COLO829 (cell line): ENCODE data around the gene ENKUR.
"Not testable (repeated sequence)": the region's sequence is repeated elsewhere in the genome, so short reads cannot be mapped to it uniquely, and the experiment has no call there.

ENCODE experiments used
- DNase-seq: peaks from one replicate; pipeline ENCODE4 v3.0.0; 2012; ENCODE audit warnings: low spot score

ENKUR gene

DNA sequence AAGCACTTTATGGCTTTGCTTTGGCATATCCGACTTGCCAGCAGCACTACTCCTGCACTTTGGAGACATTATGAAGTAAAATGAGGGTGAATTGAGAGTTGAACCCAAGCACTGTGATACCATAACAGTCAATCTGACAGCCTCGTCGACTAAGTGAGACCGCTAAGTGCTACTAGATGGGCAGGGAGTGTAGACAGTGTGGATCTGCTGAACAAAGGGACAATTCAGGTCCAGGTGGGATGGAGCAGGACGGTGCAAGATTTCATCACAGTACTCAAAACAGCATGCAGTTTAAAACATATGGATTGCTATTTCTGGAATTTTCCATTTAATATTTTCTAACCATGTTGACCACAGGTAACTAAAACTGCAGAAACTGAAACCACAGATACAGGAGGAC lies 42.8 kb downstream of the ENKUR start:
- no peak for DNase-seq

DNA sequence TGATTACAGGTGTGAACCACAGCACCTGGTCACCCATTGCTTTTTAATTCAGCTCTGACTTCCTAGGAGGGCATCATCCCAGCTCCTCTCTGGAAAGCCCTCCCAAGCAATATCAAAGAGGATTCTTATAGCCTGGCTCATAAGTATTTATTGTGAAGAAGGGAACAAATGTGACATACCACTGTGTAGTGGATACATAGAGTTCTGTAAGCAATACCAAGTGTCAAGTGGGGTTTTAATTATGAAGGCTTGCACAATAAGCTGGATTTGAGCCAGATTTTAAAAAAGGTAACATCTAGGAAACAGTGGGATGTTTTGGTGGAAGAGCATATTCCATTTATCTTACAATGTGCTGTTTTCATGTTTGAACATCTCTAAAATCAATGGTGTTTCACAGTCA lies 44.6 kb downstream of the ENKUR start:
- DNase-seq: no peak

DNA sequence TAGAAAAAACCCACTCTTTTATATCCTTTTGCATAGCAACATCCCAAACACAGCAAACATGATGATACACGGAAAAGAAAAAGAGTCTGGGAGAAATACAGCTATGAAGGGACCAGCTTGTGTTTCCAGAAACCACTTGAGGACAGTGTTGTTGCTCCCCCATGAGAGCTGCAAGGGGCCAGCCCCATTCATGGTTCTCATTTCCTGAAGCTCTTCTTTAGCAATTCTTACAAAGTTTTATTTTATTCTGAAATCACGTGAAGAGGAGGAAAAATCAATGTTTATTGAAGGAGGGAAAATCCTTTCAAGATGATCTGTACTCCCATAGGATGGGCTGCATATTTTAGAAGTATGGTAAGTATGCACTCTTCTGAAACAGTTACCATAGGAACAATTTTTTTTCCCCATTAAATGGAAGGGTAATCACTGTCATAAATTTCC lies 46.1 kb downstream of the ENKUR start:
- DNase-seq: no peak

DNA sequence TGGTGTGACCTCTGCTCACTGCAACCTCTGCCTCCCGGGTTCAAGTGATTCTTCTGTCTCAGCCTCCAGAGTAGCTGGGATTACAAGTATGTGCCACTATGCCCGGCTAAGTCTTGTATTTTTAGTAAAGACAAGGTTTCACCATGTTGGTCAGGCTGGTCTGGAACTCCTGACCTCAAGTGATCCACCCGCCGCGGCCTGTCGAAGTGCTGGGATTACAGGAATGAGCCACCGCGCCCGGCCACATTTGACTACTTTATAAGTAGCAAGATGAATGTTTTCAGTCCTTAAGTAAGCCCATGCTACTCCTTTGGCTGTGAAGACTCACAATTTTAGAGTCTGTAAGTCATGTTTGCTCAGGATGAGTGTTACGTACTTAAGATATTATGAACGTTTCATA lies 47.0 kb downstream of the ENKUR start:
- DNase-seq: not testable (repeated sequence)

DNA sequence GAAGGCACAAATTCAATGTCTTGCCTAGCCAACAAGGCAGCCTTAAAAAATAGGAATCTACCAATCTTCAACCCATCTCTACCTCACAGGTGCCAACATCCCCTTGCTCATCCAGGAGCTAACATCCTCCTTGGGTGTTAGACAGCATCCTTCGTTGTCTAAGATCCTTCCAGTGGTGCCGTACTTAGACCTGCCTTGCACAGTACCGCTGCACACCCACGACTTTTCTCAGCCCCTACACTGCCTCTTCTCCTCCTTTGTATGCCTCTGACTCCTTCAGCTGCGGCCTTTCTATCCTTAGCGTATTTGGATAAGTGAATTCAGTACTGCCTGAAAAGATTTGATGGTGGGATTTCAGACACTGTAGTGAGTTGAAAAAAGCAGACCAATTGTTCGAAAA lies 47.6 kb downstream of the ENKUR start:
- DNase-seq: no peak

DNA sequence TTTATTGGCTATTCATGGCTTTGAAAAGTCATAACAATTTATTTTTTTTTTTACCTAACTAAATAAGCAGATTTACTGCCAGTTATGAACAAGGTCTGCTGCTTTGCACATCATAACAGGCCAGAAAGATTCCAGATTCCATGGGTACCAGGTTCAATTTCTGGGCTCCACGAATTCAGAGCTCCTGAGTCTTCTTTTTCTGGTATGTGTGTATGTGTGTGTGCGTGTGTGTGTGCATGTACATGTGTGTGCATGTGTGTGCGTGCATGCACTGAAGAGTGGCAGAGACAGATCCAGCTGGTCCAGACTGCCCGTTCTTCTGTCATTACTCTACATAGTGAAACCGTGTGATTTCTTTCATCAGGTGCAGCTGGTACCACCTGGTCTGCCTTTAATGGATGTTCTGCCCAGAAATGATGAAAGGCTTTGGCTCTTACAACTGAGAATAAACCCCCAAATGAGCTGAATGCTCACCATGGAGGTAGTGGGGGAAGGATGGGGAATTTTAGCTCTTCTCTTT lies 48.9 kb downstream of the ENKUR start:
- DNase-seq: no peak

DNA sequence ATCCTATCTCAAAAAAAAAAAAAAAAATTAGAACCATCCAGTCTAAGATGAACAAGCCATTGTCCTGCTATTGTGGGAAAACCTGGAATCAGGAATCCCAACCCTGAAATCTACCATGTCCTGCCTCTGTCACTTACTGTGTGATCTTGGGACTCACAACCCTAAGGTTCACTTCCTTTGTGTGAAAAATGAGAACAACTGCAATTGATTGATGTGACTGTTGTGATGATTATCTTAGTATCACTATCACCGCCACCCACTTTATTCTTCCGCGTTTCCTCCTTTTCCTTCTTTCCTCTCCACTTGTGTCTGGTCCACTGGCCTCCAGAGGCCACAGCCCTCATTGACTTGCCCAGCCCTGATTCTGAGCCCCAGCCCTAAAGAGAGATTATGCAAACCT lies 50.9 kb downstream of the ENKUR start:
- no peak for DNase-seq

DNA sequence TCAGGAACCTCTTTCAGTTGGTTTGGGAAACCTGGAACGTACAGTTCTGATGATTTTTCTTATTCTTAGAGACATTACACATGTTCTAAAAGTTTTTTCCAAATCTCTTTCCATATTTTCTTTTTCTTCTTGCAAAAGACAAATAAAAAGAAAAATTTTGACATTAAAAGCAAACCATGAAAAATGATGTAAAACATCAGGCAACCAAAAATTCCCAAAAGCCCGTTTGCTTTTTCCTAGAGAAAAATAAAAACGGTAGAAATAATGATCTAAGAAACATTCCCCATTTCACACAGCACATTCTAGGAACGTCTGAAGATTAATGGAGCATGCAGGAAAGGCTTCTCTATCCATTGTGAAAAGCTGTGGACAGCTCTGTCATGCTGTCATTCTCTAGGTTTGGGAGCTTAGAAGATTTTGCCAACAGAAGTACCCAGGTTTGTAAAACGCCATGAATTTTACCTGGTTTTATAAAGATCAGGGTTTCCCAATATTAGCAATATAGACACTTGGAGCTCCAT lies 52.4 kb downstream of the ENKUR start:
- DNase-seq: no peak

DNA sequence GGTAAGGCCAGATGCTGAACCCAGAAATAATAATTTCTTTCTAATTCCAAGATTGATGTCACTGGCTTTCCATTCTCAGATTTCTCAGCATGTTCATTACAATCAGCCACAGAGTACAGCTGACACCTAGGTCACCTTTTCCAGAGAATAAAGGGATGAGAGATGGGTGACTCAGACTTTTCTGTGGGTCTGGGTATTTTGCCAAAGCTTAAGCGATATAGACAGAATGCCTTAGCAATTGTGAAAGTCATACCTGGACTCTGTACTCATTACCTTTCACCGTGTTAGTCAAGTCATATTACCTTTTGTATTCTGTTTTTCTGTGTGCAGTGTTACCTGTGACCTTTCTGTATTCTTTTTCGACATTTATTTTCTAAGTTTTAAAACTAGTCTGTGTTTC lies 53.0 kb downstream of the ENKUR start:
- no peak for DNase-seq

DNA sequence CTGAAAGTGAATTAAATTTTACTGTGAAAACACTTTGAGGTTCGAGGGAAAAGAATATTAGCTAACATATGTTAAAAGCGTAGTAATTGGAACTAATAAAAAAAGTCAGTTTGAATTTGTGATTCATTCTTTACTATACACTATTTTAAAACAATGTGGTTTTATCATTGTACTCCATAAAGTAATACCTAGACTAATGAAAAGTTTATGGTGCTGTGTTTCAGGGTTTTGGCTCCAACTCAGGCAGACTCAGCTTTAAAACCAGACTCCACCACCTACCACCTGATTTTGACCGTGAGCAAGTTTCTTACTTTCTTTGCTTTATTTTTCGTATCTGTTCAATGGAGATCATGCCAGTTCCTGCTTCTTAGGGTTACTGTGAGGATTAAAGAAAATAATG lies 54.4 kb downstream of the ENKUR start:
- no peak for DNase-seq

DNA sequence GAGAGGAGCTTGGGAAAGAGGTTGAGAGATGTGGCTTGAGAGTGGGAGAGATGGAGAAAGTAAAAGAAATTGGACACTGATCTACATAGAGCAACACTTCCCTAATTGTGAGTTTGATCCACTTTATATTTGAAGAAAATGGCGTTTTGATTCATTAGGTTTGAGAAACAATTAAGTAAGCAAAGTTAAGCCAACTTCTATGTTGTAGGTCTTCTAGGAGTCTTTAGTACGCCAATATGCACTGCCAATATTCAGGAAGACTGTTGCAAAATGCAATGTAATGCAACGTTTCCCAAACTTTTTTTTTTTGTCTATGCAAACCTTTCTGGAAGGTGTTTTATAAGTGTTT lies 56.6 kb downstream of the ENKUR start:
- DNase-seq: no peak

DNA sequence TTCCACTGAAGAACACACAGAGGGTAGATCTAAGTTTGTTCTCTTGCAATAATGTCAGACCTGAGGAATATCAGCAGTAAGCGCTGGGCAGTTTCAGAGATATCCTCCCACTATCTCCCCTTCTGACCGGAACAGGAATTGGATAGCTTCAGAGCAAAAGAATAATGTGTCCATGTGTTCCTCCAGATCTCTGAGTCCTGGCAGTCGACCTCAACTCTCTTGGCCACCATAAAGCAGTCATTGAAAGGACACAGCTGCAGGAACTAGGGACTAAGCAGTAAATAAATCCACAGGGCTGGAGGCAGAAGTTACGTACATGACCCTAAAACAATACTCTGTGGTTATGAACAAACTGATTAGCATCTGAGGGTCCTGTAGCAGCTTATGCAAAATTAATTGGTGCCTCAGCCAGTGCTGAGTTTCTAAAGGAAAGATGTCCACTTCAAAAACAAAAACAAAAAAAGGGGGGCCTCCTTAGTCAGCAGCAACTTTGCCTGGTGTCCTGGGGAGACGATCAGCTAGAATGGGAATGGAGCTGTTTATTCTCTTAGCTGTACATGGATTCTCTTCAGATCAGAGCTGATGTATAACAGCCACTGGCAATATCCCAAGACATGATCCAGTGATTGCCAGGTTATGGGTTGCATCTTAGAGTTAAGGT lies 57.1 kb downstream of the ENKUR start:
- DNase-seq: peak; percentile 54

DNA sequence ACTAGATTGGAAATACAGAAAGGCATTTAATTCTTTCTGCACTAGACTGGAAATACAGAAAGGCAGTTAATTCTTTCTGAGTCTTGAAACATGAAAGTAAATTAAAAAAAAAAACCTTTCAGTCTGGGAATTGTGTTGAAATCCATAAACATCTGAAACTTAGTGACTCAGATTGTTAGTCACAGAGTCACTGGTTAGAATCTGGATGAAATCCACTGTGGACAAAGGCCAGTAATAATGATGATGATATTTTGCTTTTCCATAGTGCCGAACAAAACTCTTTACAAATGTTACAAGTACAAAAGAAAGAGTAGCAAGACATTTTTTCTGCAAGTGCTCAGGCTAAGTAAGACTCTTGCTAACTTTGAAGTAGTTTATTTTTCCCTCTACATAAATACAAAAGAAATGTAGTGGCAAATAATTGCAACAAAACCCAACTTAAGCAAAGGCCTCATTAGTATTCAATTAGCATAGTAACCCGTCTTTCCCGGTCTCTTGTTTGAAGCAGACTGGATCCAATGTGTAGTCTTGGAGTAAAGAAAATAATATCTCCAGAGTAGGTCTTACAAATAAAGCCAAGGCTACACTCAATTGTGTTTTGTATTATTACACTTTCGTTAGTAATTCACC lies 57.8 kb downstream of the ENKUR start:
- peak; percentile 63 for DNase-seq

DNA sequence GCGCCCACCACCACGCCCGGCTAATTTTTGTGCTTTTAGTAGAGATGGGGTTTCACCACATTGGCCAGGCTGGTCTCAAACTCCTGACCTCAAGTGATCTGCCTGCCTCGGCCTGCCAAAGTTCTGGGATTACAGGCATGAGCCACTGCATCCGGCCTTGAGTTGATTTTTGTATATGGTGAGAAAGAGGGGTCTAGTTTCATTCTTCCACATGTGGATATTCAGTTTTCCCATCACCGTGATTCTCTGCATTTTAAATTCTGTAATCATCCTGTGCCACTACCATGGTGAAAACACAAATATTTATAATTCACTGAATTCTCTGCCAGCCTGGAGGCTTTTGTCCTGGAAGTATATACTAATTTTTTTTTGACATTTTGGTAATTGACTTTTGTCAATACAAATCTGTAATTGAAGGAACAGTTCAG lies 58.3 kb downstream of the ENKUR start:
- DNase-seq: not testable (repeated sequence)

DNA sequence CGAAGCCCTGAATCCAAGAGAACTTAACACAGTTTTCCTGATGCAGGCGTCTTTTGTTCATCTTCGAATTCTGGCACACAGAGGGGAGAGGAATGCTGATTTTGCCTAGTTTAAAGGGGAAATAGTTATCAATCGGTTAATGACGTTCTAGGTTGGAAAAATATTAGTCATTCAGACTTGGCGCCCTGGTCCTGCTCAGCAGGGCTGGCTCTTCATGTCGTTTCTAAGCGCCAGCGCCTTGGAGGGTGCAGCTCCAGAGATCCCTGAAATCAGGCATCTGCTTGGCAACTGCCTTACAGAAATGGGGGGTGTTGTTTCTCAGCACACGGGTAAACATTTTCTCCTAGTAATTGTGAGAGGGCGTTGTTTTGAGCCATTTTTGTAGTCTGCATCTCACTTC lies 62.3 kb downstream of the ENKUR start:
- no peak for DNase-seq

DNA sequence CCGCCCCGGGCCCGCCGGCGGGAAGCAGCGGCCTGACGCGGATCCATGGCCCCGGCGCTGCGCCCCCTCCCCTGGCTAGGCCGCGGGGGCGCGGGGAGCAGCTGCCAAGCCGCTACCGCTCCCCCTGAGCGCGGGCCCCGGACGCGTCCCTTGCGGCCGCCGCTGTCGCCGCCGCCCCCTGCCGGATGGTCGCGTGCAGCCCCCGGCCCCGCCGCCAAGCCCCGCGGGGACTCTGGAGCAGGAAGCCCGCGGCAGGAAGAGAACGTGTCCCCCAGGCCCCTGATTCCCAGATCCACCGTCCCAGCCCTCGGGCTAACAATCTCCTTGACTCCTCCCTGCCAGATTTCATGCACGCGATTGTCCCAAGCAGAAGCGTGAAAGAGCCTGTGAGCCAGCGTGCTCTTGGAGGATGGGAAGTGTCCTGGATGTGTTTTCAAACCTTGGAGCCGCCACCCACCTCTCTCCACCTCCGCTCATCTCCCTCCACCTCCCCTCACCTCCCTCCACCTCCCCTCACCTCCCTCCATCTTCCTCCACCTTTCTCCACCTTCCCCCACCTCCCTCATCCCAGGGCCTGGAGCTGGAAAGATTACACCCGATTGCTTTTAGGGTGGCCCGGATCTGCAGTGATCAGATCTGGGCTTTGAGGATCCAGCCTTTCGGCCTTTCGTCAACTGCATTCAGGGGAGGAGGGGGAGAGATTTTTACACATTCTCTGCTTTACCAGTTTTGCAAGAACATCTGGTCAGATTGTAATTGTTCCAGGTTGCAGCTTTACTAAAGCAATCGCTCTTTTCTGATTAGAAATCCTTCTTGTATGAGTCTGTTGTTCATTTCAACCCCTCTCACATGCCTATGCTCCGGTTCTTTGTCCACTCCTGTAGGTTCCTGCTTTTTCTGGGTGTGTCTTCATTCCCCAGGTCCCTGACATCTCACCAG lies 63.0 kb downstream of the ENKUR start:
- DNase-seq: no peak

DNA sequence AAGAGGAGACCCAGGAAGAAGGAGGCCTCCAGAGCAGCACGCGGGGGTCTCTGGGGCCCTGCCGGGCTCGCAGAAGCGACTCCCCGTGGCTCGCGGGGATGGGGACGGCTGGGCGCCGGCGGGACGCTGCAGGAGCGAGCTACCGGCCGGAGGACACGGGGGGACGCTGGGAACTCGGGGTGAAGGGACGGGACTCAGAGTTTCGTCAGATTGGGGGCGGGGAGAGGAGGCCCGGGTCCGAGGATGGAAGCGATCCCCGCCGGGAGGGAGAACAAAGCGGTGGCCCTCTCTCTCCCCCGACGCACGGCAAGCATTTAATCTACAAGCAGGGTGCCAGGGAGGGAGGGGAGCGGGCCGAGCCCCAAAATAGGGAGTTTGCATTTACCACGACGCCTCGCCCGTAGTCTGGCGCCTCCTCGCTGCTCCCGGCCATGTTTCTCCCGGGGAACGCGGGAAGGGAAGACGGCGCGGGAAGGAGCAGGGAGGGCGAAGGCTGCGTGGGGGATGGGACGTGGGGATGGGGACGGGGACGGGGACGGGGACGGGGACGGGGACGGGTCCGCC lies 63.7 kb downstream of the ENKUR start, which contains the start of gene PRTFDC1:
Gene PRTFDC1, minus strand, starts transcription at position 464 of the 564 bp plus-strand sequence. Its CDS starts 31 bp downstream, at position 433.
- no peak for DNase-seq

DNA sequence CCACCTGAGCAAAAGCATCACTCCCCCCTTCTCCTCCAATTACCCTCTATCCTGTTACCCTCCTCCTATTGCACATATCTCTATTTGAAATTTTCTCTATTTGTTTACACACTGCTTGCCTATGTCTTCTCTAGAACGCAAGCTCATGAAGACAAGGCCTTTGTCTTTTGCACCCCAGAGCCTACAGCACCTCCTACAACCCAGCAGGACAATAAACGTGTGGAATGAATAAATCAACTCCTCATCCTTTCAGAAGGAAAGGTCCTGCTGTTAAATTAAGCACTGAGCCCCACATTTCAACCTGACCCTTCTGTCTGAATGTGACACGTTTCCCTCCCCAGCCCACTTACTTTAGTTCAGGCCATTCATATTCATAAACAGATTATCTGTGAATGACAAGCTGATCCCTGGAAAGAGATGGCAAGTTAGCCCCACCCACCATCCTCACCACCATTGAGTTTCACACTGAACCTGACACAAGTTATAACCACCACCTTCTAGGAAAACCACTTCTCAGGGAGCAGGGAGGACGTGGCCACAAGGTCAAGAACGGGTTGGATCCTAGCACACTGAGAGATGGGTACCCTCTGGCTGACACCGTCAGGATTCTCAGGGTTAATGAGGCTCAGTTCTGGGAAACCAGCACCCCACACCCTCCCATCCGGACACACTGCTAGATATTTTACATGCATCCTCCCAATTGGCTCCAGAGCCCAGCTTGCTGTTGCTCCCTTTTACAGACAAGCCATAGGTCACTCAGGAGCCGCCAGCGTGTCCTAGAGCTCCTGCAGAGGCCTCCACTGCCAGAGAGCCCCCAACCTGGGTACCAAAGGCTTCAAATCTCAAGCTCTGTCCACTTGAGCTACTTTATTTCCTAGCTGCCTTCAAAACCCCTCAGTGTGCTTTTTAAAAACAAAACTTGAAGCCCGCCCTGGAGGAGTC lies 64.5 kb downstream of the ENKUR start:
- no peak for DNase-seq

DNA sequence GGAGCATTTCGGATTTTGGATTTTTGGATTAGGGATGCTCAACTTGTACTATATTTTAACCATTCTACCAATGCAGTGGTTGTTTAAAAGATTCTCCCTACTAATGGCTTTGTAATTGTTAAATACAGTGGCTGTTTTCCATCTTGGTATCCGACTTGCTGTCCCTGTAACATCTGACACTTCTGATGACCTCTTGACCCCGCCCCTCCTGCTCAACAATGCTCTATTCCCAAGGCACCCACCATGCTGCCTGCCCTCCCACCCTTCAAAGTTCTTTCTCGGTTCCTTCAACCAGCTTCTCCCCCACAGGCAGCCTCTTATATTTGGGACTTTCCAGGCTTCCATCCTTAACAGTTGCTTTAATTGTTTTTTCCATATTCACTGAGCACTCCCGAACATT lies 65.5 kb downstream of the ENKUR start:
- DNase-seq: no peak

DNA sequence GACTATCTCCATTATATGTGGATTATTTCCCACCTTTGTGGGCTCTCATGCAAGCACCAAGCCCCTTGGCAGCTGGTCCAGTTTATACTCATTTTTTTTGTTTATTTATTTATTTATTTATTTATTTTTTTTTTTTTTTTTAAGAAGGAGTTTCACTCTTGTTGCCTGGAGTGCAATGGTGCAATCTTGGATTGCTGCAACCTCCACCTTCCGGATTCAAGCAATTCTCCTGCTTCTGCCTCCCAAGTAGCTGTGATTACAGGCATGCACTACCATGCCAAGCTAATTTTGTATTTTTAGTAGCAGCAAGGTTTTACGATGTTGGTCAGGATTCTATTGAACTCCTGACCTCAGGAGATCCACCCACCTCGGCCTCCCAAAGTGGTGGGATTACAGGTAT lies 66.3 kb downstream of the ENKUR start:
- DNase-seq: no peak
